WTC11 (cell line): ENCODE results near the gene TBC1D17. TPM values are rescaled to one million over a fixed set of nuclear protein-coding genes. Genes with fewer than 3 reads are reported as not detected.

Experiments used
- ATAC-seq: fragments of 200-7000 bp; cut with Tn5 transposase; 2 replicates; pipeline ENCODE4 v1.10.0; 2021; ENCODE audit warnings: mild to moderate bottlenecking, moderate library complexity
- CTCF ChIA-PET: fragments of 300-600 bp; sonication (Branson Sonifier 250); formaldehyde crosslinking; loops from one replicate; lab custom pipeline; 2021; ENCODE audit warnings: antibody characterized with exemption; lab: Charles Lee
- POLR2A ChIA-PET: fragments of 350-600 bp; sonication (Branson Sonifier 250); formaldehyde crosslinking; loops from one replicate; lab custom pipeline; 2021; ENCODE audit warnings: antibody characterized with exemption; lab: Charles Lee
- DNase-seq: peaks from one replicate; pipeline ENCODE4 v3.0.0; 2021; ENCODE audit warnings: low spot score
- H3K27ac Mint-ChIP-seq: 2 replicates; pipeline ENCODE4 v1.8.0; 2021; ENCODE audit warnings: mixed read lengths
- H3K27me3 Mint-ChIP-seq: 2 replicates; pipeline ENCODE4 v1.8.0; 2021; ENCODE audit warnings: low read depth, mild to moderate bottlenecking, moderate library complexity, mixed read lengths
- H3K36me3 Mint-ChIP-seq: 2 replicates; pipeline ENCODE4 v1.8.0; 2021; ENCODE audit warnings: mixed read lengths
- H3K4me1 Mint-ChIP-seq: 2 replicates; pipeline ENCODE4 v1.8.0; 2022; ENCODE audit warnings: mixed read lengths
- H3K4me3 Mint-ChIP-seq: 2 replicates; pipeline ENCODE4 v1.8.0; 2021; ENCODE audit warnings: mild to moderate bottlenecking, moderate library complexity, mixed read lengths
- H3K9me3 Mint-ChIP-seq: 2 replicates; pipeline ENCODE4 v1.8.0; 2021; ENCODE audit warnings: mixed read lengths
- CREB1 ChIP-seq: sonication (generic); formaldehyde crosslinking; IDR thresholded peaks from 2 replicates; pipeline ENCODE4 v1.8.0; 2023; ENCODE audit warnings: mild to moderate bottlenecking, missing genetic modification reagents
- CREM ChIP-seq: sonication (generic); formaldehyde crosslinking; IDR thresholded peaks from 2 replicates; pipeline ENCODE4 v1.8.1; 2022; ENCODE audit warnings: mild to moderate bottlenecking, missing genetic modification reagents, moderate library complexity
- EMX1 ChIP-seq: fragments of 250-450 bp; sonication (Bioruptor Pico); IDR thresholded peaks from 2 replicates; pipeline ENCODE4 v1.8.0; 2021; ENCODE audit warnings: mild to moderate bottlenecking
- FOXP1 ChIP-seq: sonication (generic); formaldehyde crosslinking; IDR thresholded peaks from 2 replicates; pipeline ENCODE4 v1.8.0; 2022; ENCODE audit warnings: missing genetic modification reagents, mild to moderate bottlenecking, moderate library complexity, borderline replicate concordance
- GTF2I ChIP-seq: fragments of 250-450 bp; sonication (Bioruptor Pico); conservative IDR thresholded peaks from 2 replicates; pipeline ENCODE4 v1.4.0; 2021; ENCODE audit warnings: mild to moderate bottlenecking
- MYBL2 ChIP-seq: sonication (generic); formaldehyde crosslinking; IDR thresholded peaks from 2 replicates; pipeline ENCODE4 v1.8.1; 2023; ENCODE audit warnings: mild to moderate bottlenecking, moderate library complexity, missing genetic modification reagents
- NFATC4 ChIP-seq: fragments of 250-450 bp; sonication (Bioruptor Pico); IDR thresholded peaks from 2 replicates; pipeline ENCODE4 v1.9.0; 2021; ENCODE audit warnings: mild to moderate bottlenecking
- SMAD3 ChIP-seq: sonication (generic); formaldehyde crosslinking; IDR thresholded peaks from 2 replicates; pipeline ENCODE4 v1.8.0; 2022; ENCODE audit warnings: missing genetic modification reagents, mild to moderate bottlenecking, borderline replicate concordance
- SP1 ChIP-seq: sonication (generic); formaldehyde crosslinking; conservative IDR thresholded peaks from 2 replicates; pipeline ENCODE4 v1.8.1; 2022; ENCODE audit warnings: missing genetic modification reagents
- ZNF121 ChIP-seq: sonication (generic); formaldehyde crosslinking; IDR thresholded peaks from 2 replicates; pipeline ENCODE4 v1.8.0; 2023; ENCODE audit warnings: missing genetic modification reagents
- ZNF219 ChIP-seq: sonication (generic); formaldehyde crosslinking; IDR thresholded peaks from 2 replicates; pipeline ENCODE4 v1.8.0; 2023; ENCODE audit warnings: missing genetic modification reagents, mild to moderate bottlenecking, borderline replicate concordance
- ZNF232 ChIP-seq: sonication (generic); formaldehyde crosslinking; IDR thresholded peaks from 2 replicates; pipeline ENCODE4 v1.8.0; 2022; ENCODE audit warnings: mild to moderate bottlenecking, missing genetic modification reagents
- total RNA-seq: library from RNA; stranded (reverse); gene quantifications from 3 replicates; pipeline ENCODE4 v1.2.3, GENCODE V29; 2021
- TF ChIP-seq, protein P1 (sequence below): sonication (generic); formaldehyde crosslinking; IDR thresholded peaks from 2 replicates; pipeline ENCODE4 v1.8.0; 2022; ENCODE audit warnings: mild to moderate bottlenecking, missing genetic modification reagents
- TF ChIP-seq, protein P2 (sequence below): sonication (generic); formaldehyde crosslinking; IDR thresholded peaks from 2 replicates; pipeline ENCODE4 v1.8.0; 2022; ENCODE audit warnings: mild to moderate bottlenecking, missing genetic modification reagents
- TF ChIP-seq, protein P3 (sequence below): sonication (generic); formaldehyde crosslinking; IDR thresholded peaks from 2 replicates; pipeline ENCODE4 v1.8.1; 2023; ENCODE audit warnings: mild to moderate bottlenecking, missing genetic modification reagents
- TF ChIP-seq, protein P4 (sequence below): sonication (generic); formaldehyde crosslinking; IDR thresholded peaks from 2 replicates; pipeline ENCODE4 v1.8.1; 2023; ENCODE audit warnings: mild to moderate bottlenecking, missing genetic modification reagents, moderate library complexity
- TF ChIP-seq, protein P5 (sequence below): sonication (generic); formaldehyde crosslinking; IDR thresholded peaks from 2 replicates; pipeline ENCODE4 v1.8.1; 2022; ENCODE audit warnings: low read depth, mild to moderate bottlenecking, moderate library complexity, missing genetic modification reagents, borderline replicate concordance

The TBC1D17 gene
- total RNA-seq, 1 experiment from 2014 or later: 52.8 TPM

DNA sequence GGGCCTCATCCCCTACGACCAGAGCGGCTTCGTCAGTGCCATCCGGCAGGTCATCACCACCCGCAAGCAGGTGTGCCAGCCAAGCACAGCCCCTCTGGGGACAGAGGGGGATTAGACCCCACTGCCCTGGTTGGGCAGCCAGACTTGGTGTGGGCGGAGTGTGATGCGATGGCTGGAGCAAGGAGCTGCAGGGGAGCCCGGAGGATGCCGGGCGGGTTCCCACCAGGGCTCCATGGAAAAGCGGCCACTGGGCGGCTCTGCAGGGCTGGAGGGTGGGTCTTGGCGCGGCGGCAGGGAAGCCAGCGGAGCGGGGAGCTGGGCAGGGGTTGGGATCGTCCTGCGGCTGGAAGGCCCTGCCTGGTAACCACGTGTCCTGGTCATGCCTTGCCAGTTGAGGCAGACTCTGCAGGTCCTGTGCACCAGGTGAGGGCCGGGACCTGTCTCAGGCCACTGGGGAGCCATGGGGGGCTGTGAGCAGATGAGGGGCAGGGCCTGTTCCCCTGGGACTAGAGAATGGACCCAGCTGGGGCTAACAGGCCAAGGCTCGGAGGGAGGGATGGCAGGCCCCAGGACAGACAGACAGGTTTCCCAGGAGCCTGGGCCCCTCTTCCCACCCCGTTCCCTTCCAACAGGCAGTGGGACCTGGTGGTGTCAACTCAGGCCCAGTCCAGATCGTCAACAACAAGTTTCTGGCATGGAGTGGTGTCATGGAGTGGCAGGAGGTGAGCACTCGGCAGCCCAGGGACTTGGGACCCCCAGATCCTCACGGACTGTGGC lies 20.3 kb upstream of the TBC1D17 start:
- Mint-ChIP-seq H3K36me3 (peaks cover 26% of the 10 kb centered on the region), H3K4me1 (peaks cover 20% of the 10 kb centered on the region), H3K27me3 (peaks cover under 1% of the 10 kb centered on the region; the same call in 1 of the 2 replicates), H3K27ac (peak overlapping the region; percentile 19; the same call in 1 of the 2 replicates), H3K4me3 (no peak overlapping the region), H3K9me3 (no peaks in the 10 kb centered on the region)
- ChIA-PET CTCF (interaction anchor here (0.5 to 1.0 kb wide), 2 partner anchors 10 to 108 kb away, joined by 3 to 5 read pairs; no protein-coding TSS in a partner anchor), POLR2A (interaction anchor here (0.6 to 2.4 kb wide), 4 partner anchors 8 to 12 kb away, joined by 3 to 7 read pairs (median 4); partner anchors contain the start of gene PNKP)
- ATAC-seq (peak; percentile 6), DNase-seq (no peak)
- TF ChIP-seq, protein P1, sequence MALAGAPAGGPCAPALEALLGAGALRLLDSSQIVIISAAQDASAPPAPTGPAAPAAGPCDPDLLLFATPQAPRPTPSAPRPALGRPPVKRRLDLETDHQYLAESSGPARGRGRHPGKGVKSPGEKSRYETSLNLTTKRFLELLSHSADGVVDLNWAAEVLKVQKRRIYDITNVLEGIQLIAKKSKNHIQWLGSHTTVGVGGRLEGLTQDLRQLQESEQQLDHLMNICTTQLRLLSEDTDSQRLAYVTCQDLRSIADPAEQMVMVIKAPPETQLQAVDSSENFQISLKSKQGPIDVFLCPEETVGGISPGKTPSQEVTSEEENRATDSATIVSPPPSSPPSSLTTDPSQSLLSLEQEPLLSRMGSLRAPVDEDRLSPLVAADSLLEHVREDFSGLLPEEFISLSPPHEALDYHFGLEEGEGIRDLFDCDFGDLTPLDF (CRISPR knock-in tag): no peak
- TF ChIP-seq SP1 (CRISPR knock-in tag) (no peak), ZNF232 (CRISPR knock-in tag) (0 out of 2 replicates have a peak, but pooled peaks have one; percentile 36), GTF2I (CRISPR knock-in tag) (peak; percentile 87), ZNF121 (CRISPR knock-in tag) (no peak), EMX1 (CRISPR knock-in tag) (peak; percentile 31; the same call in 1 of the 2 replicates), CREB1 (CRISPR knock-in tag) (0 out of 2 replicates have a peak, but pooled peaks have one; percentile 17), NFATC4 (CRISPR knock-in tag) (0 out of 2 replicates have a peak, but pooled peaks have one; percentile 23), CREM (CRISPR knock-in tag) (no peak), MYBL2 (CRISPR knock-in tag) (no peak; the same call in 1 of the 2 replicates), SMAD3 (CRISPR knock-in tag) (peak; percentile 69; the same call in 1 of the 2 replicates), ZNF219 (no peak), FOXP1 (CRISPR knock-in tag) (peak; percentile 71)
- TF ChIP-seq, protein P2, sequence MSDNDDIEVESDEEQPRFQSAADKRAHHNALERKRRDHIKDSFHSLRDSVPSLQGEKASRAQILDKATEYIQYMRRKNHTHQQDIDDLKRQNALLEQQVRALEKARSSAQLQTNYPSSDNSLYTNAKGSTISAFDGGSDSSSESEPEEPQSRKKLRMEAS (CRISPR knock-in tag): no peak
- TF ChIP-seq, protein P3, sequence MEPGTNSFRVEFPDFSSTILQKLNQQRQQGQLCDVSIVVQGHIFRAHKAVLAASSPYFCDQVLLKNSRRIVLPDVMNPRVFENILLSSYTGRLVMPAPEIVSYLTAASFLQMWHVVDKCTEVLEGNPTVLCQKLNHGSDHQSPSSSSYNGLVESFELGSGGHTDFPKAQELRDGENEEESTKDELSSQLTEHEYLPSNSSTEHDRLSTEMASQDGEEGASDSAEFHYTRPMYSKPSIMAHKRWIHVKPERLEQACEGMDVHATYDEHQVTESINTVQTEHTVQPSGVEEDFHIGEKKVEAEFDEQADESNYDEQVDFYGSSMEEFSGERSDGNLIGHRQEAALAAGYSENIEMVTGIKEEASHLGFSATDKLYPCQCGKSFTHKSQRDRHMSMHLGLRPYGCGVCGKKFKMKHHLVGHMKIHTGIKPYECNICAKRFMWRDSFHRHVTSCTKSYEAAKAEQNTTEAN (CRISPR knock-in tag): no peak
- TF ChIP-seq, protein P4, sequence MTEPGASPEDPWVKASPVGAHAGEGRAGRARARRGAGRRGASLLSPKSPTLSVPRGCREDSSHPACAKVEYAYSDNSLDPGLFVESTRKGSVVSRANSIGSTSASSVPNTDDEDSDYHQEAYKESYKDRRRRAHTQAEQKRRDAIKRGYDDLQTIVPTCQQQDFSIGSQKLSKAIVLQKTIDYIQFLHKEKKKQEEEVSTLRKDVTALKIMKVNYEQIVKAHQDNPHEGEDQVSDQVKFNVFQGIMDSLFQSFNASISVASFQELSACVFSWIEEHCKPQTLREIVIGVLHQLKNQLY: no peak

DNA sequence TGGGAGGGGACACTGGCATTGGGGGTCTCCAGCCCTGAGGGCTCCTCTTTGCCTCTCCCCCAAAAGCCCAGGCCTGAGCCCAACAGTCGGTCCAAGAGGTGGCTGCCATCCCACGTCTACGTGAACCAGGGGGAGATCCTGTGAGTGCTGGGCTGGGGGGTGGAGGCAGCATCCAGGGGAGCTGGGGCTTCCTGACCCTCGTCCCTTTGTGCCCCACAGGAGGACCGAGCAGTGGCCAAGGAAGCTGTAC lies 19.7 kb upstream of the TBC1D17 start:
- ChIA-PET POLR2A (interaction anchor here (0.6 to 2.4 kb wide), 4 partner anchors 7 to 12 kb away, joined by 3 to 7 read pairs (median 4); partner anchors contain the start of gene PNKP), CTCF (interaction anchor here (1.0 to 2.1 kb wide), 2 partner anchors 9 to 45 kb away, joined by 5 to 6 read pairs; partner anchors contain the start of gene FUZ)
- ATAC-seq (no peak), DNase-seq (no peak)
- TF ChIP-seq, protein P5, sequence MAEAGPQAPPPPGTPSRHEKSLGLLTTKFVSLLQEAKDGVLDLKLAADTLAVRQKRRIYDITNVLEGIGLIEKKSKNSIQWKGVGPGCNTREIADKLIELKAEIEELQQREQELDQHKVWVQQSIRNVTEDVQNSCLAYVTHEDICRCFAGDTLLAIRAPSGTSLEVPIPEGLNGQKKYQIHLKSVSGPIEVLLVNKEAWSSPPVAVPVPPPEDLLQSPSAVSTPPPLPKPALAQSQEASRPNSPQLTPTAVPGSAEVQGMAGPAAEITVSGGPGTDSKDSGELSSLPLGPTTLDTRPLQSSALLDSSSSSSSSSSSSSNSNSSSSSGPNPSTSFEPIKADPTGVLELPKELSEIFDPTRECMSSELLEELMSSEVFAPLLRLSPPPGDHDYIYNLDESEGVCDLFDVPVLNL (CRISPR knock-in tag): no peak
- 0 out of 2 replicates have a peak, but pooled peaks have one; percentile 15 for TF ChIP-seq CREM (CRISPR knock-in tag)
- Mint-ChIP-seq H3K36me3 (peaks cover 20% of the 10 kb centered on the region), H3K4me3 (no peak overlapping the region), H3K27me3 (no peaks in the 10 kb centered on the region; the same call in 1 of the 2 replicates), H3K27ac (peak overlapping the region; percentile 19; the same call in 1 of the 2 replicates), H3K4me1 (peaks cover 15% of the 10 kb centered on the region), H3K9me3 (no peaks in the 10 kb centered on the region)
